Measurements from ENCODE around the gene SMC3.
"Not testable (repeated sequence)": the region's sequence is repeated elsewhere in the genome, so short reads cannot be mapped to it uniquely, and the experiment has no call there.

SMC3 gene

DNA sequence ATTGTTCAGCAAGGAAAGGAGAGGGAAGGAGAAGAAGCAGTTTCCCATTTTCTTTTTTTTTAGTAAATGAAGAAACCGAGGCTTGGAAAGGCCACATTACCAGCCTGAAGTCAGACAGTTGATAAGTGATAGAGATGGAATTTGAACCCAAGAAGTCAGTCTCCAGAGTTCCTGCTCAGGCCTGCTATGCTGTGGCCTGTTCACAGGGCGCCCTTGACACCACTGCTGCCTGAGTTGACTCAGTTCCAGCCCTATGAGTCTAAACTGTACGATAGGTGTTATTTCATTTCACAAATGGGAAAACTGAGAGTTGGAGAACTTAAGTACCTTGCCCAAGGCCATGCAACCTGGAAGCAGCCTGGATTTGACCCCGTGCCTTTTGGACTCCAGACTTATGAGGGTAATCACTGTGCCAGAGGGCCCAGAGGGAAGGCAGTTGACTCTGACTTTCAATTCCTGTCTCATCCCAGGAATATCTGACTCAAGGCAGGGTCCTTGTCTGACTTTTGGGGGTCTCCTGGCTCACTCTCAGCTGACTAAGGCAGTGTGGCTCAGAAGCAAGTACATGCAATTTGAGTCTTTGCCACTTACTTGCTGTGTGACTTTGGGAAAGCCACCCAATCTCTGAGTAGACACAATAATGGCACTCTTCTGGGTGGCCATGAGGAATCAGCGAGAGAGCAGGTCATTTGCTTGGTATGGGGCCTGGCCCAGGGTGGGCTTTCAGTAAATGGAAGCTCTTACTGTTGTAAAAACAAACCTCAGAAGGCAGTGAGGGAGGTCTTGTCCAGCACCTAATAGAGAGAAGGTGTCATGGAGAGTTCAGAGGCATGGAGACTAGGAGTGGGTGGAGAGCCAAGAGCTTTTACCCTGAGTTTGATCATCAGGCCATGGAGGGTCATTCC is 58.7 kb downstream of the SMC3 start:
- DNase-seq (ENCODE audit: low read depth): no peak

GRCh38 chr10:110628161-110628560 is 60.7 kb downstream of the SMC3 start:
- no peak for DNase-seq (ENCODE audit: low read depth)

DNA sequence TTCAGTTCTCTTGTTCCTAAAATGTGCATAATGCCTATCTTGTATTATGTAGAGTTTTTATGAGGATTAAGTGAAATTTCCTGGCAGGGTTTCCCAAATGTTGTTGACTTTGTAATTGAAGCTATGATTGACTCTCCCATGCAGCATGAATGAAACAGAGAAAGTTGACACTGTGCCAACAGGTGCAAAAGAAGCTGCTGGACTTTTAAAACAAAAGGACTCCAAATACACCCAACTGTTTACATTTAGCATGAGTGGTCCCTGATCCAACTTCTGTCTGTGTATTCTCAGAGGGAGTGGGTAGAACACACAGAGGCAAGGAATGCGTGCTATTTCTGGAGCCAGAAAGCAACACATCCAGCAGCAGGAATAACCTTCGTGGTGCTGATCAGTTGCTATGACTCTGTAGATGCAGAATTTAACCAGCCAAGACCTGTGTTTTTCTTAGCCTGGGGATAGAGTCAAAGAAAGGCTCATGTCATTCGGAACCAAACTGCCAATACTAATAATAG is 62.2 kb downstream of the SMC3 start:
- DNase-seq (ENCODE audit: low read depth): peak; percentile 51

DNA sequence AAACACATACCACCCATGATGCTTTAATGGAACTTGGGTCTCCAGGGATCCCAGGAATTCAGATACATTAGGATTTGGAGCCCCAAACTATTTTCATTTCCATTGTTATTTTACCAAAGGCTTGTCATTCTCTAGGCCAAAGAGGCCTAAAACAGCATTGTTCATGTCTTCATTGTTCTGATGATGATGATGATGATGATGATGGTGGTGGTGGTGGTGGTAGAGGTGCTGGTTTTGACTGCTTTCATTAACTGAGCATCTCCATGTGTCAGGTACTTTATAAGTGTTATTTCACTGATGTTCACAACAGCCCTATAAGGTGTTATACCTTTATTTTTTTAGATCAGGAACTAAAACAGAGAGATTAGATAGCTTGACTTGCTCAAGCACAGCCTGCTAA is 64.4 kb downstream of the SMC3 start:
- no peak for DNase-seq (ENCODE audit: low read depth)

- DNase-seq (ENCODE audit: low read depth): no peak
These were observed 65.2 kb downstream of the SMC3 start for GRCh38 chr10:110632591-110633215.

DNA sequence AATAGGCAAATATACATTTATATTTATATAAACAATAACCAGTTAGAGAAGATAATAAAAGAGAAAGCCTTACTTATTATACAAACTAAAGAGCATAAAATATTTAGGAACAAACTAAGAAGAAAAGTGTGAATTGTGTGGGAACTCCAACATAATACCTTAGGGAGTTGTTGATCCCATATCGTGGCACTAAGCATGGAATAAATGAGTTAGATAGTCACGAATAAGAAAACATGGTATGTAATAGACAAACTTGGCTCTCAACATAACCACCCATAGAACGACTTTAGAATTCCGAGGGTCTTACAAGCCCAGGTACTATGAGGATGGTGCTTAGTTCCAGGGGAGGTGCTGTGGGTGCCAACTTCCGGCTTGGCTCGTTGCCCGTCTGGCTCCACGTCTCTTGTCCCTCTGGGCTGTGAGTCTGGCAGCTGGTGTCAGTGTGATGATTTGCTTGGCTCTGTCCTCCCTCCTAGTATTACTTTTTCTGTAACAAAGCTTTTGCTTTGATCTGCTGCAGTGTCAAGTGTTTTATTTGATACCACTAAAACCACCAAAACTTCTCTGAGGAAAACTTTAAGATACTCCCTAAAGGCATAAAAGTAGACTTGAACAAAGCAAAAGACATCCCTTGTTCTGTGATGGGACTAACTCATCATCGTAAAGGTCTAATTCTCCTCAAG is 67.2 kb downstream of the SMC3 start:
- DNase-seq (ENCODE audit: low read depth): no peak

GRCh38 chr10:110636572-110636931 is 69.1 kb downstream of the SMC3 start:
- no peak for DNase-seq (ENCODE audit: low read depth)

- no peak for DNase-seq (ENCODE audit: low read depth)
These were observed 69.5 kb downstream of the SMC3 start for GRCh38 chr10:110636932-110637557.

GRCh38 chr10:110637558-110638053 is 70.1 kb downstream of the SMC3 start:
- no peak for DNase-seq (ENCODE audit: low read depth)

DNA sequence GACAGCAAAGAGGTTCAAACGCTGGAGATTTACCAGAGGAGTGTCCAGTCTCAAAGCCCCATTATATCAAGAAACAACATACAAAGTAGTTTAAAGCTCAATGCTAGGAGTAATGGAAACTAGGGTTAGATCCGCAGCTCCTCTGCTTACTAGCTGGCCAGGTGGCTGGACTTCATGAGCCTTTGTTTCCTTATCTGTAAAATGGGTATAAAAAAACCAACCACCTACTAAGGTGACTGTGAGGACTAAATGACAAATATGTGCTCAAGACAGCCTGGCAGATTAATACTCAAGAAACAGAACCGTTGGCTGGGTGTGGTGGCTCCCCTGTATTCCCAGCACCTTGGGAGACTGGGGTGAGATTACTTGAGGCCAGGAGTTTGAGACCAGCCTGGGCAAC is 70.8 kb downstream of the SMC3 start:
- DNase-seq (ENCODE audit: low read depth): no peak

- not testable (repeated sequence) for DNase-seq (ENCODE audit: low read depth)
These were observed 71.6 kb downstream of the SMC3 start for GRCh38 chr10:110639046-110639445.

DNA sequence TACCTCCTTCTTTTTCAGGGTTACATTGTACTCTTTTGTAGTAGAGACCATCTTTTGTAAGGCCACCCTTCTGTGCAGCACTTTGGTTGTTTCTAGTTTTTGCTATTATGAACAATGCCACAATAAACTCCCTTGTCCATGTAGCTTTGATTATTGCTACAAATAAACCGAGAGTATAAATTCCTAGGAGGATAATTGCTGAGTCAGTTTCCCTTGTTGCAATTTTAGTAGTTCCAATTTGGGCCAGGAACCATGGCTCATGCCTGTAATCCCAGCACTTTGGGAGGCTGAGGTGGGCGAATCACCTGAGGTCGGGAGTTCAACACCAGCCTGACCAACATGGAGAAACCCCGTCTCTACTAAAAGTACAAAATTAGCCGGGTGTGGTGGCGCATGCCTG is 72.4 kb downstream of the SMC3 start:
- DNase-seq (ENCODE audit: low read depth): not testable (repeated sequence)

GRCh38 chr10:110641256-110641655 is 73.8 kb downstream of the SMC3 start:
- no peak for DNase-seq (ENCODE audit: low read depth)

DNA sequence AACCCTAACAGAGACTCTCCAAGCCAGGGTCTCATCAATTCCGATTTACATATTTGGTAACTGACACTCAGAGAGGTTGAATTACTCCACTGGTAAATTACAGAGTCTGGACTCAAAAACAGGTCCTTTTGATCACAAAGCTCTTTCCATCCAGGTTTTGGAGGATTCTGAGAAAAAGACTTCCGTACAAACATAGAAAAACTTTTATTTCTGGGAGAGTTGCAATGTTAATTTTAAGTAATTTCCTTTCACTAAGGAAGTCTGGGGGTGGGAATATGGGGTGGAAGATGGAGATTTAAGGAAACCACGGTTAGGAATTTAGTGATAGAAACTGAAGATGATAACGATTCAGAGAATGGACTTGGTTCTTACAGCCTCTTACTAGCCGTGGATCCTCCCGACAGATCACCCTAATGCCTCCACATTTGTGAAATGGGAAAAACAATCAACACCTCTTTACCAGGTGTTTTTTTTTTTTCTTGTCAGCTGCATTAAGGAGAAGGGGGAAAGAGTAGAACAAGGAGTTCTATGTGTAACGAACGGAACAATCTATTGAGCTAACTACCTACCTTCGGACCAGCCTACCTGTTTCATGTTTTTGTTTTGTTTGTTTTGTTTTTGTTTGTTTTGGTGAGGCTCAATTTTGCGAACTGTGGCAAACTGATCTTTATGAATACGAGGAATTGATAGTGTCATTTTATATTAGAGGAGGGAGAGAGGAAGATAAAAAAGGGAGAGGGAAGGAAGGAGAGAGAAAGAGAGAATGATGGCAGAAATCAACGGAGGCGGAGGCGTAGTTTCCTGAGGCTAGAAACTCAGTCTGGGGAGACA is 74.9 kb downstream of the SMC3 start:
- no peak for DNase-seq (ENCODE audit: low read depth)

DNA sequence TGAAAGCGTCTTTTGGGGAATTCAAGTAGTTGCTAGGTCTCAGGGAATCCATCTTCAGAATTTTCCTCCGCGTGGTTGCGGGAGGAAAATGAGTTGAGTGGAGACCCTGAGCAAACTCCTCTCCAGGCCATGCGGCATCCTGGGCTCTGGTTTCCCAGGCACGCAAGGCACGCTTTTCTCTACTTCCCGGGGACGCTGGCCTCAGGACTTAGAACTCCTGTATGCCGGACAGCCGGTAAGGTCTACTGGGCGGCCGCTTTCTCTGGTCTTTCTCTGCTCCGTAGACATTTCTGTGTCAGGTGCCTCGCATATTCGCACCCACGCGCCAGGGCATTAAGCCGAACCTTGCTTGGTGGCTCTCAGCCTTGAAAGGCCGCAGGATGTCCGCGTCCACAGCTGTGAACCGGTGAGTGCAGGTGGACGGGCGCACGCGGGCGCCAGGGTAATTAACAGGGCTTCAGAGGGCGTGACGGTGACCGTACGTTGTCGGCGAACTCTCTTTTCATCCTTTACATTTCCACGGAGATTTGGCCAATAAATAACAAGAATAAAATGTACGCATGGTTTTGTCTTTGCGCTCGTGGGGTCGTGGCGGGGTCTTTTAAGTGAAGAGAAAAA is 75.6 kb downstream of the SMC3 start:
- DNase-seq (ENCODE audit: low read depth): no peak

DNA sequence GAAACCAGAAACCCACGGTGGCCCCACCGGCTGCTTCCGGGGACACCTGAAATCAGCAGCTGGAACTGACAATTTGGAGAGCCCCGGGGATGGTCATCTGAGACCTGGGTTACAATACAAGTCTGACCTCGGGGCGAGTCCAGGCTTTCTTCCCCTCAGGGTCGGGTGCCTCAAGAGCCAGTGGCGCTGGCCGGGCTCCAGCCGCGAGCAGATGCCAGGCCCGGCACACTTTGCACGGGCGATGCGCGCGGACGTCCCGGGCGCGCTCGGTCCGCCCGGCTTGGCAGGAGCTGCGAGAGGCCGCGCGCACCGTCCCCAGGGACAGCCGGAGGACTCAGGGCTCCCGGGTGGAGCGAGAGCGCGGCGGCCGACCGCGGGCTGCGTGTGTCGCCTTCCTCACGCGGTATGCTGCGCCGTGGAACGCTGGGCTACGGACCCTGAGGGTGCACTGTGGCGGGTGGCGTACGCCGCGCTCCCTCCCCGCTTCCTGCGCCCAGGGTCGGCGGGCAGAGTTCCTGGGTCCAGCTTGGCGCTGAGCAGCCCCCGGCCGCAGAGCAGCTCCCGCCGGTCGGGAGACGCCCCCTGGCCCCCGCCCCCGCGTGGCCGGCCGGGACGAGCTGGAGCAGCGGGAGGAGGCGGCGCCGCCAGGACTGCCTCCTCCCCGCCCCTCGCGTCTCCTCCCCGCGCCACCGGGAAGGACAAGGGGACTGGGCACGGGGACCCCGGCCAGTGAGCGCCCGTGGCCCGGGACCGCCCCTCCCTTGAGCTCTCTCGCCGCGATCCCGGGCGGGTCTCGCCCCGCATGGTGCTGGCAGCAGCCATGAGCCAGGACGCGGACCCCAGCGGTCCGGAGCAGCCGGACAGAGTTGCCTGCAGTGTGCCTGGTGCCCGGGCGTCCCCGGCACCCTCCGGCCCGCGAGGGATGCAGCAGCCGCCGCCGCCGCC is 76.4 kb downstream of the SMC3 start, which contains the start of gene RBM20:
TSS of gene RBM20 (plus strand) at position 684 of the 945 bp plus-strand sequence. CDS start at position 803, 119 bp downstream.
- DNase-seq (ENCODE audit: low read depth): no peak

DNA sequence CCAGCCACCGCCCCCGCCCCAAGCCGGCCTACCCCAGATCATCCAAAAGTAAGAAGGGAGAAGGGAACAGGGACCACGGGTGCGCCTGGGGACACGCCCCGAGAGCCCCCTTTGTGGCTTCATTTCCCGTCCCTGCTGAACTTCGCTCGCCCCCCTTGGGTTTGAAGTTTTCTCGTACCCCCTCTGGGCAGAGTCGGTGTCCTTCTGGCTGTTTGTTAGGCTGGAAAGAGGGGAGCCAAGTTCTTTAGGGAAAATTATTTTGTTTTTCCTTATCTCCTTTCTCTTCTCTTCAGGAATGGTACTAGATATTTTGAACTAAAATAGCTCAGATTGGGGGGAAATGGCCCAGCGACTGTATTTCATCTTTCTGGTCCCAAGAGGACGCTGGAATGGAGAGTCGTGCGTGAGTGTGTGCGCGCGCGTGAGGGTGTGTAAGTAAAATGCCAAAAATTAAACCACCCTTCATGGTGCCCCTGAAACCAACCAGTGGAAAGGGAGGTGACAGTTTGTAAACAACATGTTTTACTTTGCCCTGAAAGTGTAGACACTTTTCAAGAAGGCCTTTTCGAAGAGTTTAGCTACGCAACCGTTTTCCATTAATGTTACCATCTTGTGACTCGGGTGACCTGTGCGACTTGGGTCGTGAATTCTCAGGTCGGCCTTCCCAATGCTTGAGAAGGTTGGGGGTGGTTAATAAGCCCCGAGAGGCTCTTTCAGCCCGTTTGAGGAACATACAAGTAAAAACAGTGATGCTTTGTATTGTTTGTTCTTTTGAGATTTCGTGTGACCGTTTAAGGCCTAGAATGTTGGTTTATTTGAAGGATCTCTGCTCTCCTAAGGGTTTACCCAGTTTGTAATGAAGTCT is 77.3 kb downstream of the SMC3 start:
- DNase-seq (ENCODE audit: low read depth): no peak

GRCh38 chr10:110646417-110647135 is 79.1 kb downstream of the SMC3 start:
- no peak for DNase-seq (ENCODE audit: low read depth)
